HEK293 (cell line): ENCODE results near the gene ZNHIT3.

Experiments used
- BCL11A ChIP-seq: fragments of 450-650 bp; formaldehyde crosslinking; IDR thresholded peaks from 2 replicates; pipeline ENCODE4 v1.5.1; 2016; ENCODE audit warnings: low read depth, missing biosample characterization, missing genetic modification characterization
- HIC1 ChIP-seq: fragments of 450-650 bp; formaldehyde crosslinking; IDR thresholded peaks from 2 replicates; pipeline ENCODE4 v1.5.1; 2016; ENCODE audit warnings: missing biosample characterization, missing genetic modification characterization
- HOXD13 ChIP-seq: sonication (generic); formaldehyde crosslinking; IDR thresholded peaks from 2 replicates; pipeline ENCODE4 v1.8.0; 2022; ENCODE audit warnings: missing genetic modification reagents, borderline replicate concordance
- INSM2 ChIP-seq: fragments of 450-650 bp; formaldehyde crosslinking; IDR thresholded peaks from 2 replicates; pipeline ENCODE4 v1.5.1; 2016; ENCODE audit warnings: missing biosample characterization, missing genetic modification characterization
- KLF10 ChIP-seq: fragments of 450-650 bp; IDR thresholded peaks from 2 replicates; pipeline ENCODE4 v1.5.1; 2018; ENCODE audit warnings: missing biosample characterization, mild to moderate bottlenecking, missing genetic modification characterization
- MZF1 ChIP-seq: fragments of 450-650 bp; formaldehyde crosslinking; IDR thresholded peaks from 2 replicates; pipeline ENCODE4 v1.5.1; 2017; ENCODE audit warnings: missing biosample characterization, missing genetic modification characterization, borderline replicate concordance
- PRDM4 ChIP-seq: fragments of 450-650 bp; formaldehyde crosslinking; IDR thresholded peaks from 2 replicates; pipeline ENCODE4 v1.5.1; 2017; ENCODE audit warnings: missing biosample characterization, missing genetic modification characterization
- SCRT2 ChIP-seq: fragments of 450-650 bp; formaldehyde crosslinking; IDR thresholded peaks from 2 replicates; pipeline ENCODE4 v1.5.1; 2016; ENCODE audit warnings: missing biosample characterization, missing genetic modification characterization
- ZBTB1 ChIP-seq: fragments of 450-650 bp; formaldehyde crosslinking; IDR thresholded peaks from 2 replicates; pipeline ENCODE4 v1.5.1; 2016; ENCODE audit warnings: missing biosample characterization, missing genetic modification characterization
- ZNF184 ChIP-seq: fragments of 450-650 bp; IDR thresholded peaks from 2 replicates; pipeline ENCODE4 v1.5.1; 2018; ENCODE audit warnings: missing biosample characterization, mild to moderate bottlenecking, missing genetic modification characterization
- ZNF211 ChIP-seq: fragments of 450-650 bp; formaldehyde crosslinking; IDR thresholded peaks from 2 replicates; pipeline ENCODE4 v1.5.1; 2016; ENCODE audit warnings: low read depth, missing biosample characterization, missing genetic modification characterization
- ZNF214 ChIP-seq: fragments of 450-650 bp; formaldehyde crosslinking; IDR thresholded peaks from 2 replicates; pipeline ENCODE4 v1.5.1; 2017; ENCODE audit warnings: missing biosample characterization, mild to moderate bottlenecking, missing genetic modification characterization, borderline replicate concordance
- ZNF221 ChIP-seq: fragments of 450-650 bp; formaldehyde crosslinking; IDR thresholded peaks from 2 replicates; pipeline ENCODE4 v1.5.1; 2017; ENCODE audit warnings: missing biosample characterization, missing genetic modification characterization, borderline replicate concordance
- ZNF23 ChIP-seq: fragments of 450-650 bp; formaldehyde crosslinking; IDR thresholded peaks from 2 replicates; pipeline ENCODE4 v1.5.1; 2016; ENCODE audit warnings: missing biosample characterization, missing genetic modification characterization, borderline replicate concordance
- ZNF274 ChIP-seq, 2 experiments: fragments of 200-500 bp in 1 of 2; fragments of 450-650 bp in 1 of 2; sonication (Bioruptor generic) in 1 of 2; formaldehyde crosslinking in 1 of 2; IDR thresholded peaks; 2 replicates each; pipeline versions ENCODE4 v1.5.1 to v1.6.1; 2014 to 2016; ENCODE audit warnings: borderline replicate concordance in 1 of 2, inconsistent platforms in 1 of 2, low read length in 1 of 2, missing biosample characterization in 1 of 2, missing genetic modification characterization in 1 of 2
- ZNF354C ChIP-seq: fragments of 450-650 bp; formaldehyde crosslinking; IDR thresholded peaks from 2 replicates; pipeline ENCODE4 v1.5.1; 2016; ENCODE audit warnings: missing biosample characterization, missing genetic modification characterization, low read depth, borderline replicate concordance
- ZNF394 ChIP-seq: fragments of 450-650 bp; formaldehyde crosslinking; IDR thresholded peaks from 2 replicates; pipeline ENCODE4 v1.5.1; 2016; ENCODE audit warnings: missing biosample characterization, missing genetic modification characterization, mild to moderate bottlenecking, moderate library complexity, borderline replicate concordance
- ZNF416 ChIP-seq: fragments of 450-650 bp; formaldehyde crosslinking; IDR thresholded peaks from 2 replicates; pipeline ENCODE4 v1.5.1; 2016; ENCODE audit warnings: missing biosample characterization, missing genetic modification characterization
- ZNF423 ChIP-seq: fragments of 450-650 bp; formaldehyde crosslinking; IDR thresholded peaks from 2 replicates; pipeline ENCODE4 v1.5.1; 2016; ENCODE audit warnings: missing biosample characterization, missing genetic modification characterization
- ZNF513 ChIP-seq: fragments of 450-650 bp; IDR thresholded peaks from 2 replicates; pipeline ENCODE4 v1.5.1; 2018; ENCODE audit warnings: missing biosample characterization, missing genetic modification characterization
- ZNF585B ChIP-seq: fragments of 450-650 bp; formaldehyde crosslinking; IDR thresholded peaks from 2 replicates; pipeline ENCODE4 v1.5.1; 2016; ENCODE audit warnings: missing biosample characterization, missing genetic modification characterization
- ZNF664 ChIP-seq: fragments of 450-650 bp; formaldehyde crosslinking; IDR thresholded peaks from 2 replicates; pipeline ENCODE4 v1.5.1; 2016; ENCODE audit warnings: missing biosample characterization, missing genetic modification characterization
- ZNF692 ChIP-seq: fragments of 450-650 bp; formaldehyde crosslinking; IDR thresholded peaks from 2 replicates; pipeline ENCODE4 v1.5.1; 2016; ENCODE audit warnings: missing biosample characterization, missing genetic modification characterization
- ZNF747 ChIP-seq: fragments of 450-650 bp; formaldehyde crosslinking; IDR thresholded peaks from 2 replicates; pipeline ENCODE4 v1.5.1; 2016; ENCODE audit warnings: missing biosample characterization, missing genetic modification characterization
- ZNF830 ChIP-seq: fragments of 450-650 bp; IDR thresholded peaks from 2 replicates; pipeline ENCODE4 v1.5.0; 2018; ENCODE audit warnings: missing biosample characterization, missing genetic modification characterization, low read depth, mild to moderate bottlenecking, moderate library complexity
- ZSCAN4 ChIP-seq: fragments of 450-650 bp; formaldehyde crosslinking; IDR thresholded peaks from 2 replicates; pipeline ENCODE4 v1.5.1; 2017; ENCODE audit warnings: missing biosample characterization, missing genetic modification characterization

ZNHIT3 gene

GRCh38 chr17:36533935-36534839 is 47.7 kb downstream of the ZNHIT3 start (continued):
- no peak for TF ChIP-seq ZBTB1 (tag by site-specific recombination)
- 0 out of 2 replicates have a peak, but pooled peaks have one; percentile 15 for TF ChIP-seq KLF10 (tag by site-specific recombination)
- no peak for TF ChIP-seq ZNF664 (tag by site-specific recombination)
- TF ChIP-seq ZNF274 (IDR thresholded peaks at IDR 0.05; ENCODE audit: low read length): no peak
- TF ChIP-seq ZNF274 (tag by site-specific recombination; IDR thresholded peaks at IDR 0.05; ENCODE audit: borderline replicate concordance): no peak
- TF ChIP-seq ZSCAN4 (tag by site-specific recombination): peak; percentile 23
- TF ChIP-seq ZNF585B: no peak
- TF ChIP-seq SCRT2 (tag by site-specific recombination): no peak; the same call in 1 of the 2 replicates
- TF ChIP-seq MZF1 (tag by site-specific recombination): peak; percentile 43; the same call in 1 of the 2 replicates
- TF ChIP-seq ZNF214 (tag by site-specific recombination): no peak
- no peak for TF ChIP-seq HOXD13 (CRISPR knock-in tag)
- no peak for TF ChIP-seq ZNF416 (tag by site-specific recombination)
- TF ChIP-seq ZNF394 (tag by site-specific recombination): peak; percentile 58; the same call in 1 of the 2 replicates
- TF ChIP-seq ZNF830: no peak
- TF ChIP-seq ZNF747: no peak
- no peak for TF ChIP-seq INSM2 (tag by site-specific recombination)
- TF ChIP-seq ZNF692 (tag by site-specific recombination): peak; percentile 44
- TF ChIP-seq HIC1 (tag by site-specific recombination): no peak
- TF ChIP-seq ZNF423 (tag by site-specific recombination): no peak
- 0 out of 2 replicates have a peak, but pooled peaks have one; percentile 14 for TF ChIP-seq PRDM4 (tag by site-specific recombination)
- TF ChIP-seq ZNF354C (tag by site-specific recombination): no peak
- no peak for TF ChIP-seq BCL11A (tag by site-specific recombination)
- no peak for TF ChIP-seq ZNF211 (tag by site-specific recombination)
- TF ChIP-seq ZNF184 (tag by site-specific recombination): 0 out of 2 replicates have a peak, but pooled peaks have one; percentile 33
- TF ChIP-seq ZNF221 (tag by site-specific recombination): no peak; the same call in 1 of the 2 replicates
- no peak for TF ChIP-seq ZNF23
- no peak for TF ChIP-seq ZNF513 (tag by site-specific recombination)
